Neural cell (in vitro differentiated cells): ENCODE results near the gene LLGL2. TPM values are rescaled to one million over a fixed set of nuclear protein-coding genes. Genes with fewer than 3 reads are reported as not detected.

Source experiments
- H2AFZ ChIP-seq: fragments of 200-600, 300-800 bp; sonication (generic), shearing (Covaris generic); 2 replicates; pipeline ENCODE4 v1.6.0; 2014; ENCODE audit warnings: low read depth, mild to moderate bottlenecking, antibody characterized with exemption, low read length, moderate library complexity
- H3F3A ChIP-seq: fragments of 200-600 bp; shearing (Covaris generic); 2 replicates; pipeline ENCODE4 v1.6.1; 2016; ENCODE audit warnings: mild to moderate bottlenecking, moderate library complexity, mixed read lengths, antibody characterized with exemption, low read length; ENCODE audit not compliant: insufficient read depth, poor library complexity, severe bottlenecking
- H3K27ac ChIP-seq: fragments of 200-600, 300-800 bp; sonication (generic), shearing (Covaris generic); 2 replicates; pipeline ENCODE4 v1.5.1; 2014; ENCODE audit warnings: mild to moderate bottlenecking, low read length, moderate library complexity
- H3K27me3 ChIP-seq: fragments of 300-800, 200-600 bp; sonication (generic), shearing (Covaris generic); 2 replicates; pipeline ENCODE4 v1.6.0; 2014; ENCODE audit warnings: mild to moderate bottlenecking, low read depth, low read length, moderate library complexity; ENCODE audit not compliant: insufficient read depth
- H3K36me3 ChIP-seq: fragments of 300-800, 200-600 bp; sonication (generic), shearing (Covaris generic); 2 replicates; pipeline ENCODE4 v1.5.1; 2014; ENCODE audit warnings: mild to moderate bottlenecking, antibody characterized with exemption, low read length, moderate library complexity; ENCODE audit not compliant: insufficient read depth
- H3K4me2 ChIP-seq: fragments of 300-800, 200-600 bp; sonication (generic), shearing (Covaris generic); 2 replicates; pipeline ENCODE4 v1.6.0; 2014; ENCODE audit warnings: mild to moderate bottlenecking, low read length
- H3K4me3 ChIP-seq: fragments of 300-800, 200-600 bp; sonication (generic), shearing (Covaris generic); 2 replicates; pipeline ENCODE4 v1.5.1; 2014; ENCODE audit warnings: mild to moderate bottlenecking, low read length, moderate library complexity
- H3K79me2 ChIP-seq: fragments of 200-600 bp; shearing (Covaris generic); replicated peaks from 2 replicates; pipeline ENCODE4 v1.6.0; 2014; ENCODE audit warnings: mild to moderate bottlenecking, low read length, moderate library complexity; ENCODE audit not compliant: insufficient read depth
- H3K9ac ChIP-seq: fragments of 300-800, 200-600 bp; sonication (generic), shearing (Covaris generic); 2 replicates; pipeline ENCODE4 v1.6.1; 2016; ENCODE audit warnings: mild to moderate bottlenecking, low read length, mixed read lengths
- H3K9me2 ChIP-seq: fragments of 200-600 bp; shearing (Covaris generic); 2 replicates; pipeline ENCODE4 v1.6.1; 2016; ENCODE audit warnings: mild to moderate bottlenecking, low read length, mixed read lengths; ENCODE audit not compliant: insufficient read depth
- H3K9me3 ChIP-seq: fragments of 200-600, 300-800 bp; sonication (generic), shearing (Covaris generic); 2 replicates; pipeline ENCODE4 v1.6.1; 2016; ENCODE audit warnings: mild to moderate bottlenecking, mixed run types, low read length, moderate library complexity, mixed read lengths
- H4K20me1 ChIP-seq: fragments of 200-600 bp; shearing (Covaris generic); 2 replicates; pipeline ENCODE4 v1.6.1; 2016; ENCODE audit warnings: mild to moderate bottlenecking, mixed run types; ENCODE audit not compliant: insufficient read depth
- CTCF ChIP-seq: fragments of 450-650 bp; IDR thresholded peaks from 2 replicates; pipeline ENCODE4 v1.5.1; 2014; ENCODE audit warnings: antibody characterized with exemption, mild to moderate bottlenecking, moderate library complexity; ENCODE audit not compliant: poor library complexity, severe bottlenecking
- EP300 ChIP-seq: fragments of 450-650 bp; conservative IDR thresholded peaks from 2 replicates; pipeline ENCODE4 v1.6.1; 2014; ENCODE audit warnings: antibody characterized with exemption, mild to moderate bottlenecking, moderate library complexity; ENCODE audit not compliant: poor library complexity, severe bottlenecking
- EZH2 ChIP-seq: fragments of 200-600, 300-800 bp; shearing (Covaris generic), sonication (generic); IDR thresholded peaks from 2 replicates; pipeline ENCODE4 v1.6.1; 2014; ENCODE audit warnings: antibody characterized with exemption, low read length, borderline replicate concordance, mild to moderate bottlenecking; ENCODE audit not compliant: insufficient read depth, poor library complexity, severe bottlenecking
- MXI1 ChIP-seq: fragments of 450-650 bp; conservative IDR thresholded peaks from 2 replicates; pipeline ENCODE4 v1.6.1; 2014; ENCODE audit warnings: antibody characterized with exemption, mild to moderate bottlenecking; ENCODE audit not compliant: poor library complexity, severe bottlenecking
- POLR2AphosphoS5 ChIP-seq: IDR thresholded peaks from 2 replicates; pipeline ENCODE4 v1.6.1; 2012
- RAD21 ChIP-seq: fragments of 450-650 bp; conservative IDR thresholded peaks from 2 replicates; pipeline ENCODE4 v1.6.1; 2014; ENCODE audit warnings: antibody characterized with exemption, mild to moderate bottlenecking, moderate library complexity
- REST ChIP-seq: IDR thresholded peaks from 2 replicates; pipeline ENCODE4 v1.6.1; 2012; ENCODE audit warnings: borderline replicate concordance
- SMC3 ChIP-seq: fragments of 450-650 bp; conservative IDR thresholded peaks from 2 replicates; pipeline ENCODE4 v1.6.1; 2014; ENCODE audit warnings: antibody characterized with exemption, mild to moderate bottlenecking, moderate library complexity; ENCODE audit not compliant: poor library complexity
- TAF1 ChIP-seq: IDR thresholded peaks from 2 replicates; pipeline ENCODE4 v1.6.1; 2012; ENCODE audit warnings: low read depth
- polyA plus RNA-seq: library from polyadenylated mRNA; depleted of rRNA; stranded (reverse); fragments of >200 nt; gene quantifications from 2 replicates; pipeline ENCODE4 v1.2.3, GENCODE V29; 2014

LLGL2 gene
- polyA plus RNA-seq, 1 donor from 2014 or later, result 0.95 TPM

GRCh38 chr17:75491680-75492079, 33.8 kb upstream of the LLGL2 start:
- no peaks in the 10 kb centered on the region for H3K9me3 ChIP-seq
- no peak overlapping the region for H3K4me2 ChIP-seq
- no peak overlapping the region for H2AFZ ChIP-seq
- no peak overlapping the region for H3K4me3 ChIP-seq
- H3K79me2 ChIP-seq, result no peaks in the 10 kb centered on the region
- no peaks in the 10 kb centered on the region for H3K9me2 ChIP-seq
- no peak overlapping the region for H3K9ac ChIP-seq
- no peaks in the 10 kb centered on the region for H4K20me1 ChIP-seq
- H3F3A ChIP-seq, result no peaks in the 10 kb centered on the region
- TF ChIP-seq POLR2AphosphoS5, result no peak
- no peak for TF ChIP-seq CTCF
- no peak for TF ChIP-seq EZH2
- no peak for TF ChIP-seq TAF1
- no peak for TF ChIP-seq MXI1
- no peak for TF ChIP-seq RAD21
- no peak for TF ChIP-seq SMC3
- TF ChIP-seq REST, result no peak
- no peak for TF ChIP-seq EP300
- no peaks in the 10 kb centered on the region for H3K27me3 ChIP-seq
- H3K36me3 ChIP-seq, result no peaks in the 10 kb centered on the region
- no peak overlapping the region for H3K27ac ChIP-seq

- Histone ChIP-seq H3F3A (no peaks in the 10 kb centered on the region), H3K9ac (no peak overlapping the region), H2AFZ (no peak overlapping the region), H3K36me3 (no peaks in the 10 kb centered on the region), H3K79me2 (no peaks in the 10 kb centered on the region), H4K20me1 (no peaks in the 10 kb centered on the region), H3K4me2 (no peak overlapping the region), H3K4me3 (no peak overlapping the region), H3K27ac (no peak overlapping the region), H3K9me3 (no peaks in the 10 kb centered on the region), H3K9me2 (no peaks in the 10 kb centered on the region), H3K27me3 (no peaks in the 10 kb centered on the region)
- TF ChIP-seq RAD21 (no peak), EP300 (no peak), SMC3 (no peak), TAF1 (no peak)
Measured at GRCh38 chr17:75492555-75493168, 32.8 kb upstream of the LLGL2 start.
